LNCAP (cell line): ENCODE measurements around the gene TTLL11.

ENCODE experiments used
- CTCF ChIP-seq: fragments of 450-650 bp; IDR thresholded peaks from 2 replicates; pipeline ENCODE4 v1.5.1; 2017; ENCODE audit warnings: mild to moderate bottlenecking

Gene TTLL11

DNA sequence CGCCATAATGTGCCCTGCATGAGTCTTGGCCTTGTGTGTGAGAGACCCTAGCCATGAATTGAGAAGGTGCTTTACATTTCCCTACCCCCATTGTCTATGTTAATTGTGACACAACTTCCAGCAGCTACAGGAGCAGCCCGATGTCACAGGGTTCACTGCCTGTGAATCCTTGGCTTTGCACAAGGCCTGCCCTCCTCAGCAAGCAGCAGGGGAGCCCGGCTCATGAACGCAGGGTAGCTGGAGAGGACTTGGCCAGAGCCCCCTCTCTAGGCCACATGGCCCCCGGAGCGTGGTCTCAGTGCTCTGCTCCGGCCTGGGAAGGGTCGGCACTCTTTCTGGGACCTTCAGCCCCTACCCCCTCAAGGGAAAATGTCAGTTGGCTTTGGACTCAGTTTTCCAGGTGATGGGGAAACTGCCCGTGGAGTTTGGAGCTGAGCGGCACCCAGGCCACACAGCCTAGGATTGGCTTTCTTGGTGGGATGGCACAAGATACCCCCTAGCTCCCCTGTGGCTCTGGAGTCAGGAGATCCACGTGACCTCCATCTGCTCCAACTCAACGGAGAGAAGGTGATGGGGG, 280.9 kb downstream of the TTLL11 start:
- no peak for TF ChIP-seq CTCF

- no peak for TF ChIP-seq CTCF
Observed at GRCh38 chr9:121811751-121812150, 281.4 kb downstream of the TTLL11 start.

GRCh38 chr9:121811140-121811539, 282.0 kb downstream of the TTLL11 start:
- TF ChIP-seq CTCF: no peak

GRCh38 chr9:121810489-121810888, 282.6 kb downstream of the TTLL11 start:
- TF ChIP-seq CTCF: no peak

- no peak for TF ChIP-seq CTCF
Observed at GRCh38 chr9:121809356-121810050, 283.6 kb downstream of the TTLL11 start.

DNA sequence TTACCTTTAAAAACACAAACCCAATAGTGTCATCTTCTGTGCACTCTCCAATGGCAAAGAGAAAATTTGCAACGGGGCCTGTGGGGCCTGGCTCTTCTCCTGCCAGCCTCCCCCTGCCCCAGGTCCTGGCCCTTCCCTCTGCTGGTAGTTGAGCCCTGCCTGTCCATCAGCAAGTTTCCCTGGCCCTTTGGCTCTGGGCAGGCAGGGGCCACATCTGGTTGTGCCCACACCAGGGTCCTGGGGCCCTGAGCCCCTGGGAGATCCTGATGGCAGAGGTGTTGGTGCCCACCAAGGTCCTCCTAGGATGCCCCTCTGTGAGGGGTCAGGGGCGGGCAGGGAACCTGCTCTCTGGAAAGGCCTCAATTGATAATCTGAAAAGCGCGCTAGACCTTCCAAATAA, 284.3 kb downstream of the TTLL11 start:
- no peak for TF ChIP-seq CTCF

DNA sequence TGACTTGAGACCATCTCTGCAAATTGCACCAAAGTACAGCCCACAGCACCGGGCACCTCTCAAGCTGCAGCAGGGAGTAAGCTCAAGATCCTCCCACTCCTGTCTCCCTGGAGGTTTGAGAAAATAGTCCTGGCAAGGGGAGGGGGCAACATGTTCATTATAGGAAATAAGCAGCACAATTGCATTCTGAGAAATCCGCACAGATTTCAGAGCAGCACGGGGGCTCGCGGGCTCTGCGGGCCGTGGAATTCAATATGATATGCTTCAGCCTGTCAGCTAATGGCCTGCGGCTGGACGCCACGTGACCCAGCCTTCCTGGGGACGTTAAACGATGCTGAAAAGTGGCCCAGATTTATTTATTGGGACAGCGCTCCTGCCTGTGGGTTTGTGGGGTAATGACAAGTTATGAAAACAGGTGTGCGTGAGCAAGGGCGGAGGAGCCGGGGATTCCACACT, 285.3 kb downstream of the TTLL11 start:
- TF ChIP-seq CTCF: no peak
